ENCODE measurements around the gene ANTKMT. TPM values are rescaled to one million over a fixed set of nuclear protein-coding genes. Genes with fewer than 3 reads are reported as not detected.

ANTKMT gene
- total RNA-seq, 1 donor from 2014 or later = 54.7 TPM

DNA sequence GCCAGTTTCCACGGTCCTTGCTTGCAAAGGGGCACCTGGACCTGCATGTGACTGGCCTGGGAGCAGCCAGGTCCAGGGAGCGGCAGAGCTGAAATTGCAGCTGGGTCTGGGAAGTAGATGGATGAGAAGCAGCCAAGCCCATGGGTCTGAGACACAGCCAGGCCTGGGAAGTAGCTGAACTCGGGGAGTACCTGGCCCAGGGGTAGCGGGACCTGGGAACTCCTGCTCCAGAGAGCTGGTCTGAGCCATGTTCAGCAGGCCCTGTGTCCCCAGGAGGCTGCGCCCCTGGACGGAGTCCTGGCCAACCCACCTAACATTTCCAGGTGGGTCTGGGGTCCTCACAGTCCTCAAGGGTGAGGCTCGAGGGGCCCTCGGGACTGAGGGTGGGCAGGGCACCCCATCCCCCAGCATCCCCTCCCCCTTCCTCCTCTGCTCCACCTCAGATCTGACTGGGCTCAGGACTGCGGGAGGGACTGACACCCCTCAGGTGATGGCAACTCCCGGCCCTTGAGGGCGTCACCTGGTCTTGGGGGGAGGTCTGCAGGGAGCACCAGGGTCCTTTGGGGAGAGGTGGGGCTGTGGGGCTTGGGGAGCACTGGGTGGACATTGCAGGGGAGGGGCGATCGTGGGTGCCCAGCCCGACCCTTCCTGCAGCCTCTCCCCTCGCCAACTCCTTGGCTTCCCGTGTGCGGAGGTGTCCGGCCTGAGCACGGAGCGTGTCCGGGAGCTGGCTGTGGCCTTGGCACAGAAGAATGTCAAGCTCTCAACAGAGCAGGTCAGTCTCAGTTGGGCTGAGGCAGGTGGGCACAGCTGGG lies 42.6 kb downstream of the ANTKMT start:
- no peak for DNase-seq (ENCODE audit: low spot score)

DNA sequence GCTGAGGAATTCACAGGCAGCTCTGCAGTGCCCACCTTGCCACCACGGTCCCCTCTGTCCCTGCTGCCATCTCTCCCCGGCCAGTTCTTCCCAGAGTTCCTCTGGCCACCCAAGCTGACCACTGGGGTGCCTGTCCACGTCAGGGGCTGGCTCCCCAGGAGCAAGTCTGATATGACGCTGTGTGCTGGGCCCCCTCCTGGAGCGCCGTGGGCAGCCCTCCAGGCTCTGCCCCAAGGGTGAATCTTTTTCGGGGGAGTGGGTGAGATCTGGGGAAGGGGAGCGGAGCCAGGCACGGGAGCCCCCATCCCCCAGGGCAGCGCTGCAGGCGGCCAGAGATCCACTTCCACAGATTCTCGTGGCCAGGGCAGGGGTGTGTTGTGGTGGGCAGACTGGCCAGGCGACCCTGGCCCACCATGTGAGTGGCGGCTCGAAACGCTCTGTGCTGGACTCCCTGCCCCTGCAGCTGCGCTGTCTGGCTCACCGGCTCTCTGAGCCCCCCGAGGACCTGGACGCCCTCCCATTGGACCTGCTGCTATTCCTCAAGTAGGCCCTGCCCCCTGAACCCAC lies 43.3 kb downstream of the ANTKMT start:
- DNase-seq (ENCODE audit: low spot score) = no peak

- DNase-seq (ENCODE audit: low spot score) = no peak
Measured at GRCh38 chr16:764848-765487, 44.0 kb downstream of the ANTKMT start.

DNA sequence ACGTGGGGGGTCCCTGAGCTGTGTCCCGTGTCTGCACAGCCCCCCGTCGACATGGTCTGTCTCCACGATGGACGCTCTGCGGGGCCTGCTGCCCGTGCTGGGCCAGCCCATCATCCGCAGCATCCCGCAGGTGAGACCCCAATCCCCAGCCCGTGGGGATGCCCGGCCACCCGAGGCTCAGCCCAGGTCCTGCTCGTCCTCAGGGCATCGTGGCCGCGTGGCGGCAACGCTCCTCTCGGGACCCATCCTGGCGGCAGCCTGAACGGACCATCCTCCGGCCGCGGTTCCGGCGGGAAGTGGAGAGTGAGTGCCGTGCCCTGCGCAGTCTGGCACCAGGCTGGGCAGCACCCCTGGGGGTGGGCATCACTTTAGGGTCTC lies 44.5 kb downstream of the ANTKMT start:
- DNase-seq (ENCODE audit: low spot score) = no peak

- no peak for DNase-seq (ENCODE audit: low spot score)
Measured at GRCh38 chr16:766008-766819, 45.3 kb downstream of the ANTKMT start.

DNA sequence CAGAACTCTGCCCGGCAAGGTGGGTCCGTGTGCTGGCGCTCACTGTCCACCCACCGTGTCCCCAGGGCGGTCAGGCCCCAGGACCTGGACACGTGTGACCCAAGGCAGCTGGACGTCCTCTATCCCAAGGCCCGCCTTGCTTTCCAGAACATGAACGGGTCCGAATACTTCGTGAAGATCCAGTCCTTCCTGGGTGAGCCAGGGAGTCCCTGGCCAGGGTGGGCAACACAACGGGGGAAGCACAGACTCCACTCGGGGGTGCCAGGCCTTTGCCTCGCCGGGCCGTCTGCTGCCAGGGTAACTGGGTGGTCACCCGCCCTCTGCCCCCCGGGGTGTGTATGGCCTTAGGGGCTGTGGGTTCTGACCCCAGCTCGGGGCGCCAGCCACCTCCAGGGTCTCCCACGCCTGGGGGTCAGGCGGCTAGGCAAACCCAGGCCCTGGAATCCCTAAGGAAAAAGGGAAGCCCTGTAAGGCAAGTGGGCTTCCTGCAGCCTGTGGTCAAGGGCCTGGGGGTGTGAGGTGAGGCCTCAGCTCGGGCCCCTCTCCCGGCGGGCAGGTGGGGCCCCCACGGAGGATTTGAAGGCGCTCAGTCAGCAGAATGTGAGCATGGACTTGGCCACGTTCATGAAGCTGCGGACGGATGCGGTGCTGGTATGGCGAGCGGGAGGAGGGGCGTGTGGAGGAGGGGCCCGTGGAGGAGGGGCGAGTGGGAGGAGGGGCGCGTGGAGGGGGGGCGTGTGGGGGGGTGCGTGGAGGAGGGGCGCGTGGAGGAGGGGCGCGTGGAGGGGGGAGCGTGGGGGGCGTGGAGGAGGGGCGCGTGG lies 46.1 kb downstream of the ANTKMT start:
- DNase-seq (ENCODE audit: low spot score) = no peak

DNA sequence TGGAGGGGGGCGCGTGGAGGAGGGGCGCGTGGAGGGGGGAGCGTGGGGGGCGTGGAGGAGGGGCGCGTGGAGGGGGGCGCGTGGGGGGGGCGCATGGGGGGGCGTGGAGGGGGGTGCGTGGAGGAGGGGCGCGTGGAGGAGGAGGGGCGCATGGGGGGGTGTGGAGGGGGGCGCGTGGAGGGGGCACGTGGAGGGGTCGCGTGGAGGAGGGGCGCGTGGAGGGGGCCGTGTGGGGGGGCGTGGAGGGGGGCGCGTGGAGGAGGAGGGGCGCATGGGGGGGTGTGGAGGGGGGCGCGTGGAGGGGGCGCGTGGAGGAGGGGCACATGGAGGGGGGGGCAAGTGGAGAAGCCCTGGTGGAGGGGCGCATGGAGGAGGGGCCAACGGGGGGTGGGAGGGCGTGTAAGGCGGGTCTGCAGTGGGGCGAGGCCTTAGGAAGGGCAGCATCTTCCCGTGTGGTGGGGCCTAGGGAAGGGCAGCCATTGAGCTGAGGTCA lies 46.8 kb downstream of the ANTKMT start:
- no peak for DNase-seq (ENCODE audit: low spot score)

- DNase-seq (ENCODE audit: low spot score) = no peak
Measured at GRCh38 chr16:768428-768827, 47.5 kb downstream of the ANTKMT start.

DNA sequence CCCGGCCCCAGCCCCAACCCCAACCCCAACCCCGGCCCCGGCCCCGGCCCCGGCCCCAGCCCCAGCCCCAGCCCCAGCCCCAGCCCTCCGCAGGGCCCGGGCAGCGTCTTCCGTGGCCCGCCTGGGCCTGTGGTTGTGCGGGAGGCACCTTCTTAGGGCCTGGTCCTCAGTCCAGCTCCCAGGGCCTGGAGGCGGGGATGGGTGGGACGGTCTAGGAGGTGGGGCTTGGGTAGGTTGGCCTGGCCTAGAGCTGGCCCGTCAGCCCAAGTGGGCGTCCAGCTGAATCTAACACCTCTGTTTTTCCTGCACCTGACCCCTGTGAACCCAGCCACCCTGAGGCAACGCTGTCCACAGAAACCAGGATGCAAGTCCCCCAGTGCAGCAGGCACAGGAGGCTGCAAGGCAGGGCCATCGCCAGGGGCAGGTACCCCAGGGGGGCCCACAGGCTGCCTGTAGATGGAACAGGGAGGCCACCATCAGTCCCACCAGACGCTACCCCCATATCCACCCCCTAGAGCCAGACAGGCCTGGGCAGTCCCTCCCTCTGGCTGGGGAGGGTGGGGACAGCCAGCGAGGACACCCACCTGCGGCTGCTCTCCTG lies 48.3 kb downstream of the ANTKMT start:
- DNase-seq (ENCODE audit: low spot score) = no peak

- no peak for DNase-seq (ENCODE audit: low spot score)
Measured at GRCh38 chr16:769934-770333, 49.0 kb downstream of the ANTKMT start.

- DNase-seq (ENCODE audit: low spot score) = no peak
Measured at GRCh38 chr16:770411-770810, 49.5 kb downstream of the ANTKMT start.

Other genes with a start within 250 kb of the ANTKMT start
- gene CAPN15, start 193.4 kb upstream of the ANTKMT start, total RNA-seq = 75.4 TPM
- not detected for gene PRR35, start 160.8 kb upstream of the ANTKMT start, total RNA-seq
- gene NHLRC4, start 154.1 kb upstream of the ANTKMT start, total RNA-seq = 1.2 TPM
- gene PIGQ, start 151.2 kb upstream of the ANTKMT start, total RNA-seq = 117 TPM
- gene RAB40C, start 131.1 kb upstream of the ANTKMT start, total RNA-seq = 33.1 TPM
- 1.7 TPM for gene WFIKKN1, start 90.2 kb upstream of the ANTKMT start, total RNA-seq
- 69.3 TPM for gene METTL26, start 84.8 kb upstream of the ANTKMT start, total RNA-seq
- gene MCRIP2, start 79.3 kb upstream of the ANTKMT start, total RNA-seq = 67.6 TPM
- gene WDR90, start 71.8 kb upstream of the ANTKMT start, total RNA-seq = 62.4 TPM
- gene RHOT2, start 53.0 kb upstream of the ANTKMT start, total RNA-seq = 125 TPM
- gene RHBDL1, start 45.5 kb upstream of the ANTKMT start, total RNA-seq = 5.5 TPM
- gene STUB1, start 40.7 kb upstream of the ANTKMT start, total RNA-seq = 125 TPM
- gene JMJD8, start 36.8 kb upstream of the ANTKMT start, total RNA-seq = 66.7 TPM
- 14.8 TPM for gene WDR24, start 30.7 kb upstream of the ANTKMT start, total RNA-seq
- gene FBXL16, start 15.3 kb upstream of the ANTKMT start, total RNA-seq = 0.78 TPM
- 62.0 TPM for gene METRN, start 6.0 kb upstream of the ANTKMT start, total RNA-seq
- gene CCDC78, start 5.3 kb downstream of the ANTKMT start, total RNA-seq = 3.3 TPM
- gene HAGHL, start 6.0 kb downstream of the ANTKMT start, total RNA-seq = 13.4 TPM
- 47.1 TPM for gene CIAO3, start 19.9 kb downstream of the ANTKMT start, total RNA-seq
- gene MSLN, start 39.6 kb downstream of the ANTKMT start, total RNA-seq = 53.1 TPM
- gene RPUSD1, start 67.2 kb downstream of the ANTKMT start, total RNA-seq = 18.5 TPM
- gene CHTF18, start 67.5 kb downstream of the ANTKMT start, total RNA-seq = 17.3 TPM
- not detected for gene GNG13, start 79.6 kb downstream of the ANTKMT start, total RNA-seq
- gene LMF1, start 249.8 kb downstream of the ANTKMT start, total RNA-seq = 19.6 TPM